ENCODE data around the gene CCDC188. TPM values are rescaled to one million over a fixed set of nuclear protein-coding genes. Genes with fewer than 3 reads are reported as not detected.

Gene CCDC188
- polyA plus RNA-seq, 1 donor, result 2.2 TPM

- no peak for DNase-seq (ENCODE audit: low read depth)
Measured at GRCh38 chr22:20135265-20135664, 15.6 kb downstream of the CCDC188 start.

- no peak for DNase-seq (ENCODE audit: low read depth)
Measured at GRCh38 chr22:20133930-20134549, 16.8 kb downstream of the CCDC188 start.

GRCh38 chr22:20132686-20133246 is 18.1 kb downstream of the CCDC188 start:
- no peak for DNase-seq (ENCODE audit: low read depth)

- DNase-seq (ENCODE audit: low read depth), result no peak
Measured at GRCh38 chr22:20131859-20132685, 18.8 kb downstream of the CCDC188 start.

GRCh38 chr22:20131597-20131858 is 19.3 kb downstream of the CCDC188 start, which contains the start of gene ZDHHC8:
TSS of gene ZDHHC8 (plus strand) at chr22:20131804. CDS start at chr22:20131948, 144 bp downstream.
- DNase-seq (ENCODE audit: low read depth), result no peak

GRCh38 chr22:20130731-20131596 is 19.9 kb downstream of the CCDC188 start:
- peak; percentile 35 for DNase-seq (ENCODE audit: low read depth)

GRCh38 chr22:20130319-20130718 is 20.5 kb downstream of the CCDC188 start:
- DNase-seq (ENCODE audit: low read depth), result no peak

GRCh38 chr22:20129747-20130014 is 21.2 kb downstream of the CCDC188 start:
- no peak for DNase-seq (ENCODE audit: low read depth)

- no peak for DNase-seq (ENCODE audit: low read depth)
Measured at GRCh38 chr22:20128902-20129746, 21.7 kb downstream of the CCDC188 start.

- no peak for DNase-seq (ENCODE audit: low read depth)
Measured at GRCh38 chr22:20128619-20128901, 22.3 kb downstream of the CCDC188 start.

- no peak for DNase-seq (ENCODE audit: low read depth)
Measured at GRCh38 chr22:20127869-20128618, 22.8 kb downstream of the CCDC188 start.

GRCh38 chr22:20127318-20127868 is 23.5 kb downstream of the CCDC188 start:
- no peak for DNase-seq (ENCODE audit: low read depth)

- no peak for DNase-seq (ENCODE audit: low read depth)
Measured at GRCh38 chr22:20126284-20127029, 24.4 kb downstream of the CCDC188 start.

GRCh38 chr22:20125201-20126174 is 25.4 kb downstream of the CCDC188 start:
- DNase-seq (ENCODE audit: low read depth), result no peak

- no peak for DNase-seq (ENCODE audit: low read depth)
Measured at GRCh38 chr22:20124083-20124787, 26.6 kb downstream of the CCDC188 start.

- DNase-seq (ENCODE audit: low read depth), result no peak
Measured at GRCh38 chr22:20123366-20124082, 27.3 kb downstream of the CCDC188 start.

- DNase-seq (ENCODE audit: low read depth), result no peak
Measured at GRCh38 chr22:20121856-20122415, 28.9 kb downstream of the CCDC188 start.

All from forelimb muscle (tissue), 1 donor.